HG02852 (cell line): ENCODE results near the gene CRTC2.
"Not testable (repeated sequence)": the region's sequence is repeated elsewhere in the genome, so short reads cannot be mapped to it uniquely, and the experiment has no call there.

ENCODE experiments used
- ATAC-seq: cut with Tn5 transposase; IDR thresholded peaks from one replicate; pipeline ENCODE4 v1.9.1; 2021; ENCODE audit warnings: mild to moderate bottlenecking, moderate library complexity; ENCODE audit not compliant: unreplicated experiment

CRTC2 gene

GRCh38 chr1:153929981-153930948, 28.1 kb downstream of the CRTC2 start:
- no peak for ATAC-seq

- ATAC-seq: no peak
Observed at GRCh38 chr1:153929426-153929825, 29.0 kb downstream of the CRTC2 start.

GRCh38 chr1:153928791-153929341, 29.5 kb downstream of the CRTC2 start:
- no peak for ATAC-seq

- ATAC-seq: no peak
Observed at GRCh38 chr1:153928245-153928644, 30.2 kb downstream of the CRTC2 start.

GRCh38 chr1:153926405-153926804, 32.0 kb downstream of the CRTC2 start:
- ATAC-seq: no peak

GRCh38 chr1:153922972-153923925, 35.2 kb downstream of the CRTC2 start, which contains the start of gene GATAD2B:
Gene GATAD2B (minus strand): TSS chr1:153922972. CDS start chr1:153828347, 94,625 bp downstream.
- peak; percentile 93 for ATAC-seq

GRCh38 chr1:153922076-153922971, 36.1 kb downstream of the CRTC2 start:
- peak; percentile 24 for ATAC-seq

DNA sequence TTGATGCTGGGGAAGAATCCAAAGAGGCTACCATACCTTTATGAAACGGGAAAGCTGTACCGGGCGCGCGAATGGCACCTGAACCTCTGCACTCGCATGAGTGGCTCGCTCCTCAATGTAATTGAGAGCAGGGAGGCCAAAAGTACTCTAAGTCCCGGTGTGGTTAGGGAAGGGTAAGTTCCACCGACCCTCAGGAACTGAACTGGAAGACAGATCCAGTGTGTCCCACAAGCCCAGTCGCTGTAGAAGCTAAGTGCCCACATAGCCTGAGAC, 36.7 kb downstream of the CRTC2 start:
- no peak for ATAC-seq

DNA sequence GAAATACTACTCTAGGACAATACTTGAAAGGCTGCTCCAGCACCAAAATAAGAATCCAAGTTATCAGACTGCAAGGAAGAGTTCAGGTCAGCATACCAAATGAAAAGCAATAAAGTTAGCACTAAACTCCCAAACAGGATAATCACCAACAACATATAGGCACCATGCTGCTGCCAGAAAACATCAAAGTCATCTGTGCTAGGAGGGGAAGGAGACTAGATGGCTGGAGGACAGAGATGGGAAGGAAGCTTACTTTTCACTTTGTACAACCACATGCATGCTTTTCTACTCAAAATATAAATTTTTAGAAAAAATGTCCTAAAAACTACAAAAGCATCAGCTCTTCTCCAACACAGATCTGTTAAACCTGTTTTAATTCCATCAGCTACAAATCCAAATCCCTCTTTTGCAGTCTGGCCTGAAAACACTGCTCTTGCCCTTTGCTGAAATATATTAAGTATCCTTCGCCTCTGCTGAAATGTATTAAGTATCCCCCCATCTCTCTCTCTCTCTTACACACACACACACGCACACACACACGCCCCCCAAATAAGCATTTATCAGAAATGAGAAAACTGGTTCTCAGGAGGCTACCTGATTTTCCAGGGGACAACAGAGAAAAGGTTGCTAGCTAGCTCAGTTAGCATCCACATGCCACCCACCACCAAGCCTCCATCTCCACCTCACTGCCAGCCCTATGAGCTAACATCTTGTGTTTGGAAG, 37.2 kb downstream of the CRTC2 start:
- ATAC-seq: no peak

- no peak for ATAC-seq
Observed at GRCh38 chr1:153919876-153920852, 38.2 kb downstream of the CRTC2 start.

- no peak for ATAC-seq
Observed at GRCh38 chr1:153916297-153916696, 42.1 kb downstream of the CRTC2 start.

DNA sequence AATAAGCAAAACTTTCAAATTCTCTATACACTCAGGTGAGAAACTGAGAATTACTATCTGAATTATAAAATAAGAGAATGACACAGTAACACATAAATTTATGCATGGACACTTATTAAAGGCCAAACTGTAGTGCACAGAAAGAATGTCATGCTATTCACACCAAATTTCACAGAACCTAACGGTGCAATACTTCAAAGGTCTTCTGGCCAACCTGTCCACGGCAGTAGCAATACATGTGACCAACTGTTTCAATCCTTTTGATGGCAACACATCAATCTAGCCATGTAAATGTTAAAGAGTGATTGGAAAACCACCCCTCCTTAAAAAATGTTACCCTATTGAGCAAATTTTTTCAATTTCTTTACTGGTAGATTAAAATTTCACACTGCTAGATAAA, 46.1 kb downstream of the CRTC2 start:
- ATAC-seq: no peak

DNA sequence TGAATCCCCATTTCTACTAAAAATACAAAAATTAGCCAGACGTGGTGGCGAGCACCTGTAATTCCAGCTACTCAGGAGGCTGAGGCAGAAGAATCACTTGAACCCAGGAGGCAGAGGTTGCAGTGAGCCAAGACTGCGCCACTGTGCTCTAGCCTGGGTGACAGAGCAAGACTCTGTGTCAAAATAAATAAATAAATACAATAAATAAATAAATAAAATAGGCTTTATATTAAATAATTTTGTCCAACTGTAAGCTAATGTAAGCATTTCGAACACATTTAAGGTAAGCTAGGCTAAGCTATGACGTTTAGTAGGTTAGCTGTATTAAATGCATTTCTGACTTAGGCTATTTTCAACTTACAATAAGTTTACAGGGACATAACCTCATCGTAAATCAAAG, 47.9 kb downstream of the CRTC2 start:
- ATAC-seq: not testable (repeated sequence)

DNA sequence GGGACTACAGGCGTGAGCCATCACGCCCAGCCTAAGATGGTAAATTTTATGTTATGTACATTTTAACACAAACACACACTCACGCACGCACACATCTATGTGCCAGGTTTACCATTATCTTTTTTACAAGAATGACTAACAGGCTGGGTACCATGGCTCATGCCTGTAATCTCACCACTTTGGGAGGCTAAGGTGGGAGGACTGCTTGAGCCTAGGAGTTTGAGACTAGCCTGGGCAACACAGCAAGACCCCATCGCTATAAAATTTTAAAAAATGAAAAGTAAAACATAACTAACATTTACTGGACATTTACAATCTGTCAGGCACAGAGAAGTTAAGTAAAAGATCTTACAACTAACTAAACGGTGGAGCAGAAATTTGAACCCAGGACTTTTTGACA, 50.3 kb downstream of the CRTC2 start:
- ATAC-seq: no peak

DNA sequence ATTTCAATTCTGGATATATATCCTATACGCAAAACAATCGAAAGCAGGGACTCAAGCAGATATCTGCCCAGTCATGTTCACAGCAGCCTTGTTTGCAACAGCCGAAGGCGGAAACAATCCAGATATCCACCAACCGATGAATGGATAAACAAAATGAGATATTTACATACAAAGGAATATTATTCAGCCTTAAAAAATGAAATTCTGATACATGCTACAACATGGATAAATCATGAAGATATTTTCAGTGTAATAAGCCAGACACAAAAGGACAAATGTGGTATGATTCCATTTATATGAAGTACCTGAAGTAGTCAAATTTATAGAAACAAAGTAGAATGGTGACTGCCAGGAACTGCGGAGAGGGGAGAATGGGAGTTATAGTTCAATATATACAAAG, 51.3 kb downstream of the CRTC2 start:
- no peak for ATAC-seq

- ATAC-seq: no peak
Observed at GRCh38 chr1:153906396-153906795, 52.0 kb downstream of the CRTC2 start.

GRCh38 chr1:153905908-153906307, 52.5 kb downstream of the CRTC2 start:
- ATAC-seq: not testable (repeated sequence)

GRCh38 chr1:153903841-153904455, 54.5 kb downstream of the CRTC2 start:
- ATAC-seq: no peak
